Ecto neural progenitor cell (in vitro differentiated cells): ENCODE results near the gene NUDT22.
A peak's percentile ranks its signal among the peaks of the same experiment; 100 is the strongest.

ENCODE experiments used
- DNase-seq: peaks from one replicate; pipeline ENCODE4 v3.0.0-alpha.2; 2018; ENCODE audit warnings: low spot score

NUDT22 gene

GRCh38 chr11:64225608-64226506, at the start of gene NUDT22, which contains the start of gene TRPT1:
TSS of gene NUDT22 (plus strand) at chr11:64226274. CDS start at chr11:64226653, 379 bp downstream.
TSS of gene TRPT1 (minus strand) at chr11:64226186. CDS start at chr11:64225860, 326 bp downstream.
- peak; percentile 94 for DNase-seq

GRCh38 chr11:64176751-64177150, 49.3 kb upstream of the NUDT22 start:
- DNase-seq = no peak

- DNase-seq = no peak
Measured at GRCh38 chr11:64178203-64178602, 47.9 kb upstream of the NUDT22 start.

- no peak for DNase-seq
Measured at GRCh38 chr11:64178951-64179639, 47.0 kb upstream of the NUDT22 start.

GRCh38 chr11:64180891-64181290, 45.2 kb upstream of the NUDT22 start:
- DNase-seq = no peak

GRCh38 chr11:64181506-64182411, 44.3 kb upstream of the NUDT22 start:
- peak; percentile 80 for DNase-seq

GRCh38 chr11:64183890-64184289, 42.2 kb upstream of the NUDT22 start:
- DNase-seq = no peak

- no peak for DNase-seq
Measured at GRCh38 chr11:64185175-64185692, 40.8 kb upstream of the NUDT22 start.

GRCh38 chr11:64185693-64186491, 40.2 kb upstream of the NUDT22 start, which contains the start of gene STIP1:
TSS of gene STIP1 (plus strand) at chr11:64186171. CDS start at chr11:64186262, 91 bp downstream.
- DNase-seq = peak; percentile 99

- DNase-seq = no peak
Measured at GRCh38 chr11:64186492-64187165, 39.4 kb upstream of the NUDT22 start.

- DNase-seq = no peak
Measured at GRCh38 chr11:64192434-64192833, 33.6 kb upstream of the NUDT22 start.

- no peak for DNase-seq
Measured at GRCh38 chr11:64196626-64197025, 29.4 kb upstream of the NUDT22 start.

- DNase-seq = no peak
Measured at GRCh38 chr11:64198511-64198910, 27.6 kb upstream of the NUDT22 start.

GRCh38 chr11:64201543-64201942, 24.5 kb upstream of the NUDT22 start:
- DNase-seq = no peak

- DNase-seq = no peak
Measured at GRCh38 chr11:64202992-64203391, 23.1 kb upstream of the NUDT22 start.

- DNase-seq = no peak
Measured at GRCh38 chr11:64203421-64204079, 22.5 kb upstream of the NUDT22 start.

- DNase-seq = no peak
Measured at GRCh38 chr11:64204080-64204440, 22.0 kb upstream of the NUDT22 start.

GRCh38 chr11:64204464-64204989, 21.5 kb upstream of the NUDT22 start:
- DNase-seq = peak; percentile 54

GRCh38 chr11:64206457-64207255, 19.4 kb upstream of the NUDT22 start, which contains the start of gene FERMT3:
TSS of gene FERMT3 (plus strand) at chr11:64206721. CDS start at chr11:64207365, 644 bp downstream.
- no peak for DNase-seq
